Lung (tissue), 12 donors: ENCODE results near the gene PSAPL1. TPM values are rescaled to one million over a fixed set of nuclear protein-coding genes. Genes with fewer than 3 reads are reported as not detected.

Source experiments
- ATAC-seq: fragments of 200-7000 bp; cut with Tn5 transposase; one replicate; pipeline ENCODE4 v1.9.1; 2020; ENCODE audit warnings: moderate number of reproducible peaks; ENCODE audit not compliant: insufficient read depth, low FRiP score
- DNase-seq, 3 donors: peaks; one replicate each; pipeline ENCODE4 v3.0.0-alpha.2; 2013 to 2017
- H3K27ac ChIP-seq, 2 donors: one replicate each; pipeline ENCODE4 v1.5.1; 2013; ENCODE audit warnings: mild to moderate bottlenecking in 2 of 2, moderate library complexity in 2 of 2, control low read depth in 1 of 2, inconsistent platforms in 1 of 2, low read depth in 1 of 2, low read length in 1 of 2
- H3K27me3 ChIP-seq, 3 donors: one replicate each; pipeline ENCODE4 v1.5.1; 2013; ENCODE audit warnings: low read length in 2 of 3; ENCODE audit not compliant: control insufficient read depth in 3 of 3, insufficient read depth in 3 of 3
- H3K36me3 ChIP-seq, 4 donors: one replicate each; pipeline ENCODE4 v1.5.1; 2013; ENCODE audit warnings: low read length in 4 of 4, mild to moderate bottlenecking in 1 of 4, moderate library complexity in 1 of 4; ENCODE audit not compliant: control insufficient read depth in 4 of 4, insufficient read depth in 4 of 4
- H3K4me1 ChIP-seq, 5 donors: one replicate each; pipeline ENCODE4 v1.5.1; 2013; ENCODE audit warnings: low read length in 5 of 5, mild to moderate bottlenecking in 2 of 5, moderate library complexity in 1 of 5; ENCODE audit not compliant: control insufficient read depth in 5 of 5, insufficient read depth in 5 of 5
- H3K4me3 ChIP-seq: one replicate; pipeline ENCODE4 v1.5.1; 2013; ENCODE audit warnings: mild to moderate bottlenecking, control low read depth, moderate library complexity
- H3K9ac ChIP-seq, 2 donors: one replicate each; pipeline ENCODE4 v1.5.1; 2013; ENCODE audit warnings: low read length in 2 of 2, control low read depth in 1 of 2; ENCODE audit not compliant: insufficient read depth in 1 of 2
- H3K9me3 ChIP-seq, 4 donors: one replicate each; pipeline ENCODE4 v1.5.1; 2013; ENCODE audit warnings: low read length in 3 of 4, mild to moderate bottlenecking in 1 of 4, moderate library complexity in 1 of 4; ENCODE audit not compliant: control insufficient read depth in 4 of 4, insufficient read depth in 3 of 4
- CTCF ChIP-seq: IDR thresholded peaks from 2 replicates; pipeline ENCODE4 v1.5.1; 2012; ENCODE audit warnings: mild to moderate bottlenecking; ENCODE audit errors: control extremely low read depth, extremely low read depth
- WGBS, 2 donors: extraction: QIAGEN DNeasy Blood & Tissue Kit; methylation state at CpG; one replicate each; pipeline ENCODE4 v1.1.7; 2013; 5-methylcytosine and 5-hydroxymethylcytosine counted together
- polyA plus RNA-seq, 2 donors: library from polyadenylated mRNA; stranded (reverse); fragments of 200-250 nt; gene quantifications; one replicate each; pipeline ENCODE4 v1.2.1, GENCODE V29; 2013
- total RNA-seq, 2 donors: library from RNA; depleted of rRNA in 1 of 2; stranded (reverse); fragments of >200 nt in 1 of 2; gene quantifications; one replicate each; pipeline ENCODE4 v1.2.1, GENCODE V29; 2014 to 2021
- donor health status: control.
- donor health status: control.
- donor health status: Bipolar disorder and iron deficiency.
- donor health status: healthy.
- donor health status: DM: yes; HTN: yes; CAD: no.

The PSAPL1 gene
- total and polyA plus RNA-seq, 4 donors, result 0.06 to 0.55 (median 0.24) TPM; not detected in 1

- TF ChIP-seq CTCF, result no peak
- ATAC-seq (no peak), DNase-seq (no peak)
- Histone ChIP-seq H3K36me3 (no peaks in the 10 kb centered on the region), H3K27ac (no peak overlapping the region), H3K4me3 (no peak overlapping the region), H3K27me3 (no peaks in the 10 kb centered on the region), H3K9me3 (peaks cover 0 to 8% (median 4%) of the 10 kb centered on the region in 4 donors), H3K4me1 (peaks cover 0 to 13% (median 7%) of the 10 kb centered on the region in 5 donors), H3K9ac (no peak overlapping the region)
- WGBS, 2 donors, result 78 to 88% methylated on average over 1 of the region's 1 CpG
These were observed 23.2 kb downstream of the PSAPL1 start for GRCh38 chr4:7411491-7411890.

- no peak for ATAC-seq
- Histone ChIP-seq H3K9me3 (peaks cover 0 to 8% (median 4%) of the 10 kb centered on the region in 4 donors), H3K4me3 (no peak overlapping the region), H3K4me1 (peaks cover 0 to 13% (median 0%) of the 10 kb centered on the region in 5 donors), H3K27me3 (no peaks in the 10 kb centered on the region), H3K27ac (no peak overlapping the region), H3K9ac (no peak overlapping the region), H3K36me3 (no peaks in the 10 kb centered on the region)
- TF ChIP-seq CTCF, result no peak
- peak; percentile 72 to 90 (median 89) for DNase-seq
- WGBS, 2 donors, result 47 to 68% methylated on average over 1 of the region's 1 CpG
These were observed 24.3 kb downstream of the PSAPL1 start for GRCh38 chr4:7410446-7410845.

GRCh38 chr4:7408166-7408565, 26.6 kb downstream of the PSAPL1 start:
- H3K4me1 ChIP-seq, result peaks cover 0 to 13% (median 0%) of the 10 kb centered on the region in 5 donors
- 87 to 96% methylated on average over 4 of the region's 4 CpGs for WGBS, 2 donors
- H3K27ac ChIP-seq, result no peak overlapping the region
- no peaks in the 10 kb centered on the region for H3K27me3 ChIP-seq
- peaks cover 0 to 8% (median 4%) of the 10 kb centered on the region in 4 donors for H3K9me3 ChIP-seq
- DNase-seq (no peak), ATAC-seq (no peak)
- H3K4me3 ChIP-seq, result no peak overlapping the region
- H3K9ac ChIP-seq, result no peak overlapping the region
- H3K36me3 ChIP-seq, result no peaks in the 10 kb centered on the region
- no peak for TF ChIP-seq CTCF

GRCh38 chr4:7403001-7403400, 31.7 kb downstream of the PSAPL1 start:
- no peak for TF ChIP-seq CTCF
- ATAC-seq, result no peak
- Histone ChIP-seq H3K27ac (no peak overlapping the region), H3K4me3 (no peak overlapping the region), H3K27me3 (peaks cover 0 to 4% (median 0%) of the 10 kb centered on the region in 3 donors), H3K9ac (no peak overlapping the region), H3K36me3 (no peaks in the 10 kb centered on the region), H3K4me1 (peaks cover 0 to 5% (median 0%) of the 10 kb centered on the region in 5 donors), H3K9me3 (peaks cover 0 to 3% (median 1%) of the 10 kb centered on the region in 4 donors)
- WGBS, 2 donors, result 45 to 78% methylated on average over 3 of the region's 3 CpGs
- DNase-seq, result no peak
